CD4-positive, alpha-beta memory T cell (primary cell): ENCODE data around the gene SMYD3. TPM values are rescaled to one million over a fixed set of nuclear protein-coding genes. Genes with fewer than 3 reads are reported as not detected.
A peak's percentile ranks its signal among the peaks of the same experiment; 100 is the strongest.

Source experiments
- CTCF ChIA-PET: fragments of 350-600 bp; sonication (Branson Sonifier 250); formaldehyde crosslinking; loops from one replicate; lab custom pipeline; 2021; ENCODE audit warnings: inconsistent platforms; ENCODE audit not compliant: partially characterized antibody; lab: Charles Lee
- POLR2A ChIA-PET: fragments of 350-600 bp; sonication (Branson Sonifier 250); formaldehyde crosslinking; loops from one replicate; lab custom pipeline; 2021; ENCODE audit not compliant: partially characterized antibody; lab: Charles Lee
- DNase-seq, 5 donors: peaks; one replicate each; pipeline versions ENCODE4 v3.0.0 to v3.0.0-alpha.2; 2020 to 2022; ENCODE audit warnings: mixed read lengths in 1 of 5
- H3K27ac ChIP-seq: one replicate; pipeline ENCODE4 v1.7.0; 2013; ENCODE audit warnings: low read depth, low read length
- H3K27me3 ChIP-seq: 2 replicates; pipeline ENCODE4 v1.7.0; 2013; ENCODE audit warnings: mild to moderate bottlenecking, low read length, moderate library complexity; ENCODE audit not compliant: insufficient read depth
- H3K36me3 ChIP-seq: 2 replicates; pipeline ENCODE4 v1.7.0; 2013; ENCODE audit warnings: mild to moderate bottlenecking, low read length, moderate library complexity; ENCODE audit not compliant: insufficient read depth
- H3K4me1 ChIP-seq: 2 replicates; pipeline ENCODE4 v1.7.0; 2013; ENCODE audit warnings: mild to moderate bottlenecking, low read length, moderate library complexity; ENCODE audit not compliant: insufficient read depth
- H3K4me3 ChIP-seq, 2 donors: one replicate each; pipeline ENCODE4 v1.7.0; 2013; ENCODE audit warnings: low read length in 2 of 2, mild to moderate bottlenecking in 1 of 2
- H3K9me3 ChIP-seq, 2 donors: one replicate each; pipeline ENCODE4 v1.7.0; 2013; ENCODE audit warnings: low read length in 2 of 2, control low read depth in 1 of 2; ENCODE audit not compliant: control insufficient read depth in 1 of 2
- H3K27ac Mint-ChIP-seq, 7 donors: one replicate each; pipeline ENCODE4 v1.8.0; 2020 to 2021; ENCODE audit warnings: mixed read lengths in 7 of 7, mild to moderate bottlenecking in 6 of 7, inconsistent platforms in 3 of 7, moderate library complexity in 3 of 7
- H3K27me3 Mint-ChIP-seq, 2 donors: one replicate each; pipeline ENCODE4 v1.8.0; 2020 to 2021; ENCODE audit warnings: mixed read lengths in 2 of 2
- H3K36me3 Mint-ChIP-seq, 2 donors: one replicate each; pipeline ENCODE4 v1.8.0; 2020 to 2021; ENCODE audit warnings: mixed read lengths in 2 of 2, inconsistent platforms in 1 of 2, mild to moderate bottlenecking in 1 of 2
- H3K4me1 Mint-ChIP-seq, 4 donors: one replicate each; pipeline ENCODE4 v1.8.0; 2020 to 2021; ENCODE audit warnings: mixed read lengths in 4 of 4, mild to moderate bottlenecking in 1 of 4
- H3K4me3 Mint-ChIP-seq, 8 donors: one replicate each; pipeline ENCODE4 v1.8.0; 2020 to 2021; ENCODE audit warnings: mixed read lengths in 8 of 8, mild to moderate bottlenecking in 7 of 8, moderate library complexity in 6 of 8, inconsistent platforms in 3 of 8
- H3K9me3 Mint-ChIP-seq, 8 donors: one replicate each; pipeline ENCODE4 v1.8.0; 2020 to 2021; ENCODE audit warnings: mixed read lengths in 8 of 8, mild to moderate bottlenecking in 5 of 8, inconsistent platforms in 3 of 8, moderate library complexity in 1 of 8
- intact Hi-C: fragments of 100-400 bp; cut with micrococcal nuclease; formaldehyde crosslinking; loops from one replicate; pipeline ENCODE4 v1.15.1; 2023
- polyA plus RNA-seq, 2 donors: library from polyadenylated mRNA; unstranded; fragments of 300-500 nt; fragmentation: Illumina TruSeq; gene quantifications; one replicate each; pipeline ENCODE4 v1.2.3, GENCODE V29; 2021
- total RNA-seq, 2 experiments: library from RNA; stranded (reverse); gene quantifications; one replicate each; pipeline ENCODE4 v1.2.3, GENCODE V29; 2021

The SMYD3 gene
- total and polyA plus RNA-seq, 4 experiments from 2014 or later = 19.5 to 28.9 (median 22.9) TPM

GRCh38 chr1:246063013-246063616 is 444.0 kb downstream of the SMYD3 start:
- H3K4me1 Mint-ChIP-seq = peaks cover 0 to 6% (median 1%) of the 10 kb centered on the region in 4 donors
- H3K9me3 ChIP-seq = no peaks in the 10 kb centered on the region
- no peaks in the 10 kb centered on the region for H3K27me3 Mint-ChIP-seq
- intact Hi-C loops = no loop called here
- ChIA-PET POLR2A (no interaction called here), CTCF (no interaction called here)
- H3K4me3 ChIP-seq = no peak overlapping the region
- H3K27ac ChIP-seq = no peak overlapping the region
- no peaks in the 10 kb centered on the region for H3K36me3 ChIP-seq
- peaks cover 0 to 9% of the 10 kb centered on the region in 2 donors for H3K36me3 Mint-ChIP-seq
- H3K4me3 Mint-ChIP-seq = no peak overlapping the region
- no peaks in the 10 kb centered on the region for H3K27me3 ChIP-seq
- H3K9me3 Mint-ChIP-seq = peaks cover 0 to under 1% (median 0%) of the 10 kb centered on the region in 8 donors
- no peaks in the 10 kb centered on the region for H3K4me1 ChIP-seq
- peak overlapping the region in 1 of 7 donors; percentile 43 for H3K27ac Mint-ChIP-seq
- DNase-seq = no peak

GRCh38 chr1:246058466-246058865 is 448.6 kb downstream of the SMYD3 start:
- Mint-ChIP-seq H3K4me1 (peaks cover 0 to 2% (median 0%) of the 10 kb centered on the region in 4 donors), H3K27ac (no peak overlapping the region), H3K27me3 (no peaks in the 10 kb centered on the region), H3K9me3 (peaks cover 0 to 10% (median 7%) of the 10 kb centered on the region in 8 donors), H3K4me3 (no peak overlapping the region), H3K36me3 (peaks cover 3 to 10% of the 10 kb centered on the region in 2 donors)
- H3K4me3 ChIP-seq = no peak overlapping the region
- H3K4me1 ChIP-seq = no peaks in the 10 kb centered on the region
- H3K27me3 ChIP-seq = no peaks in the 10 kb centered on the region
- no peaks in the 10 kb centered on the region for H3K9me3 ChIP-seq
- no peak for DNase-seq
- ChIA-PET CTCF (no interaction called here), POLR2A (no interaction called here)
- intact Hi-C loops = no loop called here
- no peak overlapping the region for H3K27ac ChIP-seq
- H3K36me3 ChIP-seq = no peaks in the 10 kb centered on the region

DNA sequence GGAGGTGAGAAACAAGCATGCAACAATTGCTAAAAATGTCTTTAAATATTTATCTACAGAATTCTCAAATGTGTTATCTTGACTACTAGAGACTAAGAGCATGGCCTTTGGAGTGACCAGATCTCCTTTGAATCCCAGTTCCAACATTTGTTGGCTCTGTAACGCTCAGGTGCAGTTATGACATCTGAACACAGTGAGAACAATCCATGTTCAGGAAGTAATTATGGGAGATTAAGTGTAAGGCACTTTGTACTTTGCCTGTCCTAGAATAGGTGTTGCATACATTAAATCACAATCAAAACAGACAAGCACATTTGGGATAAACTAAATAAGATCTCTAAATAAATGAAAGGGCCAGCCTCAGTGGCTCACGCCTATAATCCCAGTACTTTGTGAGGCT is 454.5 kb downstream of the SMYD3 start:
- DNase-seq = no peak
- no peaks in the 10 kb centered on the region for H3K9me3 ChIP-seq
- ChIA-PET POLR2A (no interaction called here), CTCF (no interaction called here)
- peaks cover 14 to 25% of the 10 kb centered on the region in 2 donors for H3K36me3 Mint-ChIP-seq
- no peaks in the 10 kb centered on the region for H3K36me3 ChIP-seq
- no peaks in the 10 kb centered on the region for H3K27me3 ChIP-seq
- intact Hi-C loops = no loop called here
- H3K9me3 Mint-ChIP-seq = peaks cover 0 to 10% (median 7%) of the 10 kb centered on the region in 8 donors
- no peak overlapping the region for H3K27ac ChIP-seq
- H3K4me3 Mint-ChIP-seq = no peak overlapping the region
- H3K4me1 ChIP-seq = no peaks in the 10 kb centered on the region
- H3K27ac Mint-ChIP-seq = no peak overlapping the region
- H3K27me3 Mint-ChIP-seq = no peaks in the 10 kb centered on the region
- peaks cover 0 to 2% (median 0%) of the 10 kb centered on the region in 4 donors for H3K4me1 Mint-ChIP-seq
- H3K4me3 ChIP-seq = no peak overlapping the region

DNA sequence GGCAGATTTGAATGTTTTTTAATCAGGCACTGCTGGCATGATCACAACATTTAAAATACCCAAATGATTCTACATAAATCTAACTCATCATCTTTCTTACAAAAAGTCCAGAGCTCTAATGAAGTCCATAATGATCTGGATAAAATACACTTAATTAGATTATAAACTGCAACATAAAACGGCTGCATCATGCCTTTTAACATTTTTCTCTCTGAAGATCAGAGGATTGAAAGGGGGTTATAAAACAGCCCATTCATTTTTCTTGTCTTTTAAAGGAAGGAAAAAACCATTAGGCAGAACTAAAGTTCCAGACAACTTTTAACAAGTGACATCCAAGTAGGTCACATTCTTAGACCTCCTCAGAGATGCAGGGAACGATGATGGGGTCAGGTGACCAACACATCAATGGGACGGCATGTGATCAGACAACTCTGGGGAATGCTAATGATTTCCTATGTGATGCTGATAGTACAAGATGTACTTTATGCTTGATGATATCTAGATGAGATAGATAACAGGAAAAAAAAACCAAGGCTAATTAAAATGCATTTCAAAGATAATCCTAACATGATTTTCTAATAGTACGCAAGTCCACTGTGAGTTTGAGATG is 455.1 kb downstream of the SMYD3 start:
- intact Hi-C loops = no loop called here
- Mint-ChIP-seq H3K36me3 (peaks cover 14 to 25% of the 10 kb centered on the region in 2 donors), H3K9me3 (peaks cover 0 to 10% (median 7%) of the 10 kb centered on the region in 8 donors), H3K4me3 (no peak overlapping the region), H3K4me1 (no peaks in the 10 kb centered on the region), H3K27me3 (no peaks in the 10 kb centered on the region), H3K27ac (no peak overlapping the region)
- H3K9me3 ChIP-seq = no peaks in the 10 kb centered on the region
- no peak overlapping the region for H3K4me3 ChIP-seq
- H3K27me3 ChIP-seq = no peaks in the 10 kb centered on the region
- no peaks in the 10 kb centered on the region for H3K36me3 ChIP-seq
- no peaks in the 10 kb centered on the region for H3K4me1 ChIP-seq
- CTCF ChIA-PET = no interaction called here
- no peak overlapping the region for H3K27ac ChIP-seq
- POLR2A ChIA-PET = no interaction called here
- no peak for DNase-seq

DNA sequence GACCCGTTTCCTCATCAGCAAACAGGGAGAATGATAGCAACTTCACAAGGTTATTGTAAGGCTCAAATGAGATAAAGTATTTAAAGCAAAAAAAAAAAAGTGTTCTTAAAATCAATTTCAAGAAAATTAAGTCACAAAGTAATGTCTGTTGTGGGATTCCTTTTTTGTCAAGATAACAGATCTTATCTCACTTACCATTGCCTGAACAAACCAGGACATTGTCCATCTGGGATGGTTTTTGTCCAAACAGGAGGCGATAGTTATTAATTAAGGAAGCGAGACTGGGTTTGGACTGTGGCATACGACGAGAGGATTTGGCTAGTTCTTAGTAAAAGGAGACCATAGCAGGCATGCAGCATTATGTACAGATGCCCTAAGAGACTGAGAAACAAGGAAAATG is 458.4 kb downstream of the SMYD3 start:
- no peaks in the 10 kb centered on the region for H3K36me3 ChIP-seq
- no peak for DNase-seq
- H3K4me1 Mint-ChIP-seq = no peaks in the 10 kb centered on the region
- H3K4me3 Mint-ChIP-seq = no peak overlapping the region
- no peak overlapping the region for H3K27ac Mint-ChIP-seq
- POLR2A ChIA-PET = no interaction called here
- CTCF ChIA-PET = no interaction called here
- H3K36me3 Mint-ChIP-seq = peaks cover 12 to 15% of the 10 kb centered on the region in 2 donors
- H3K27me3 ChIP-seq = no peaks in the 10 kb centered on the region
- intact Hi-C loops = no loop called here
- H3K4me3 ChIP-seq = no peak overlapping the region
- H3K9me3 ChIP-seq = no peaks in the 10 kb centered on the region
- H3K27ac ChIP-seq = no peak overlapping the region
- no peaks in the 10 kb centered on the region for H3K27me3 Mint-ChIP-seq
- H3K4me1 ChIP-seq = no peaks in the 10 kb centered on the region
- peaks cover 0 to 5% (median 1%) of the 10 kb centered on the region in 8 donors for H3K9me3 Mint-ChIP-seq

DNA sequence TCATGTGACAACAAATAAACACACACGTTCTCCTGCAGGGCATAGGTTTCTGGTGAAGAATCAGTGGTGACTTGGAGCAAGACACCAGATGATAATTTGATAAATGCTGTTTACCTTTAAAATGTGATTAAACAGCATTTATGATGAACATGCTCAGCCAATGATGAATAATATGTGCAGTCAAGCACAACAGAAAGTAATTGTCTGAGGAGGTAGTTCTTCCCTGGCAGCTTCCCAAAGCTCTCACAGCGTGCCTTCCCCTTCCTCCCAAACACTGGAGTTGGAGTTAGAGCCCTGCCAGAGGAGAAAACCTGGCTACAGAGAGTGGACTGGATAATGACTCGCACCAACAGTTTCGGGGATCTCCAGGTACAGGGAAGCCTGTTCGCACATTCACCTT is 463.5 kb downstream of the SMYD3 start:
- intact Hi-C loops = no loop called here
- ChIA-PET POLR2A (no interaction called here), CTCF (no interaction called here)
- Mint-ChIP-seq H3K27ac (no peak overlapping the region), H3K4me3 (no peak overlapping the region), H3K36me3 (peaks cover 1 to 4% of the 10 kb centered on the region in 2 donors), H3K4me1 (no peaks in the 10 kb centered on the region), H3K27me3 (no peaks in the 10 kb centered on the region), H3K9me3 (peaks cover 0 to 4% (median under 1%) of the 10 kb centered on the region in 8 donors)
- Histone ChIP-seq H3K9me3 (no peaks in the 10 kb centered on the region), H3K4me1 (no peaks in the 10 kb centered on the region), H3K27me3 (no peaks in the 10 kb centered on the region), H3K36me3 (no peaks in the 10 kb centered on the region), H3K4me3 (no peak overlapping the region), H3K27ac (no peak overlapping the region)
- DNase-seq = no peak

- Histone ChIP-seq H3K4me1 (no peaks in the 10 kb centered on the region), H3K27ac (no peak overlapping the region), H3K27me3 (no peaks in the 10 kb centered on the region), H3K4me3 (no peak overlapping the region), H3K36me3 (no peaks in the 10 kb centered on the region), H3K9me3 (no peaks in the 10 kb centered on the region)
- Mint-ChIP-seq H3K27ac (no peak overlapping the region), H3K9me3 (peaks cover 0 to 4% (median under 1%) of the 10 kb centered on the region in 8 donors), H3K27me3 (no peaks in the 10 kb centered on the region), H3K4me3 (no peak overlapping the region), H3K36me3 (peaks cover 1 to 4% of the 10 kb centered on the region in 2 donors), H3K4me1 (no peaks in the 10 kb centered on the region)
- ChIA-PET CTCF (no interaction called here), POLR2A (no interaction called here)
- no peak for DNase-seq
- intact Hi-C loops = no loop called here
Measured at GRCh38 chr1:246041360-246041759, 465.7 kb downstream of the SMYD3 start.
